GM12892 (cell line): ENCODE results near the gene NME3.

Experiments used
- POLR2A ChIP-seq: IDR thresholded peaks from 2 replicates; pipeline ENCODE4 v1.6.1; 2011; ENCODE audit warnings: low read depth, low read length, control low read depth
- POLR2AphosphoS5 ChIP-seq: IDR thresholded peaks from 2 replicates; pipeline ENCODE4 v1.6.1; 2011; ENCODE audit warnings: low read depth, low read length, control low read depth
- TAF1 ChIP-seq: IDR thresholded peaks from 2 replicates; pipeline ENCODE4 v1.6.1; 2011; ENCODE audit warnings: low read depth, mild to moderate bottlenecking, control low read depth, low read length, borderline replicate concordance

- TF ChIP-seq POLR2AphosphoS5 (no peak), TAF1 (no peak), POLR2A (no peak)
These were observed 1.1 kb upstream of the NME3 start, which contains the start of gene EME2 for GRCh38 chr16:1772362-1772907.
